ENCODE data around the gene RNF151. TPM values are rescaled to one million over a fixed set of nuclear protein-coding genes. Genes with fewer than 3 reads are reported as not detected.

The RNF151 gene
- total and polyA plus RNA-seq, 2 of the 13 experiments (the other 11 are each of a cell fraction or from before 2014, with no cell fraction given): not detected

GRCh38 chr16:2003827-2004641 is 37.4 kb downstream of the RNF151 start (continued):
- TF ChIP-seq ZKSCAN5 (CRISPR knock-in tag; IDR thresholded peaks at IDR 0.05) (no peak), SOX6 (IDR thresholded peaks at IDR 0.05) (no peak), SOX6 (CRISPR knock-in tag; IDR thresholded peaks at IDR 0.05) (peak; percentile 41; the same call in 1 of the 2 replicates), ZNF354B (CRISPR knock-in tag; IDR thresholded peaks at IDR 0.05) (no peak), ZNF296 (CRISPR knock-in tag; conservative IDR thresholded peaks at IDR 0.05) (no peak), DNMT1 (CRISPR knock-in tag; IDR thresholded peaks at IDR 0.05) (no peak), ZBTB2 (CRISPR knock-in tag; IDR thresholded peaks at IDR 0.05; ENCODE audit: low read depth) (no peak), GTF2F1 (IDR thresholded peaks at IDR 0.05; ENCODE audit: low read length) (no peak), ARID3A (IDR thresholded peaks at IDR 0.05; ENCODE audit: low read depth, low read length) (no peak), FOSL1 (CRISPR knock-in tag; IDR thresholded peaks at IDR 0.05; ENCODE audit: borderline replicate concordance) (no peak), ZNF276 (CRISPR knock-in tag; IDR thresholded peaks at IDR 0.05; ENCODE audit: low read depth) (no peak), YEATS4 (CRISPR knock-in tag; IDR thresholded peaks at IDR 0.05; ENCODE audit: borderline replicate concordance) (peak; percentile 55; the same call in 1 of the 2 replicates), GPN1 (CRISPR knock-in tag; IDR thresholded peaks at IDR 0.05; ENCODE audit: borderline replicate concordance) (no peak), ZNF251 (CRISPR knock-in tag; IDR thresholded peaks at IDR 0.05) (no peak), CEBPB (IDR thresholded peaks at IDR 0.05; ENCODE audit: borderline replicate concordance, low read depth, low read length) (no peak), ZNF142 (CRISPR knock-in tag; IDR thresholded peaks at IDR 0.05) (0 out of 2 replicates have a peak, but pooled peaks have one; percentile 40)

All from HepG2 (cell line).